OCI-LY3 (cell line): ENCODE results near the gene TP53AIP1.

ENCODE experiments used
- EZH2phosphoT487 ChIP-seq: fragments of 200-600 bp; shearing (Covaris generic); IDR thresholded peaks from 2 replicates; pipeline ENCODE4 v1.6.1; 2018; ENCODE audit warnings: antibody characterized with exemption, mixed run types, low read depth
- TF ChIP-seq, protein P1 (sequence below): fragments of 200-600, 300-600 bp; sonication (generic); IDR thresholded peaks from 2 replicates; pipeline ENCODE4 v1.5.1; 2014; ENCODE audit warnings: antibody characterized with exemption, low read length, low read depth

DNA sequence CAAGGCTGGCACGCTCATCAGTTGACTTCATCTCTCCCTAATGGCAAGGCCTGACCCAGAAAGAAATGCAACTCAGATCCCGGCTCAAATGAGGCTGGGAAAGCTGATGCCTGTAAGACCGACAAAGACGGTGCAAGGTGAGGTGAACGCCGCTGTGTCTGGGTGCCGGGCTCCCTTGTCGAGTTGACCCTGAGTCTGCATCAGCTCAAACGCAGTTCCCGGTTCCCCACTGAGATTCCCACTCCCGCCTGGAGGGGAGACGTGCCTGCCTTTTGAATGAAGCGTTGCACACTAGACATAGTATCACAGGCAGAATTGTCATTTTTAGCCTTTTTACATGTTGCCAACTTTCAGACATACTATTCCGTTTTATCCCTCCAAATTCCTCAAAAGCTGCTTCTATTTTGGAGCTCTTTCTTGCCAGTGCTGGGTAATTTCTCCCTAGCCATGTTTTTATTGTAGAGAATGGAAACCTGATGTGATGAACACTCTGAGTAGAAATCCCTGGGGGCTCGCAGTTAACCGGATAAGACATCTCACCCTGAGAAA, 831 bp upstream of the TP53AIP1 start:
- TF ChIP-seq, protein P1, sequence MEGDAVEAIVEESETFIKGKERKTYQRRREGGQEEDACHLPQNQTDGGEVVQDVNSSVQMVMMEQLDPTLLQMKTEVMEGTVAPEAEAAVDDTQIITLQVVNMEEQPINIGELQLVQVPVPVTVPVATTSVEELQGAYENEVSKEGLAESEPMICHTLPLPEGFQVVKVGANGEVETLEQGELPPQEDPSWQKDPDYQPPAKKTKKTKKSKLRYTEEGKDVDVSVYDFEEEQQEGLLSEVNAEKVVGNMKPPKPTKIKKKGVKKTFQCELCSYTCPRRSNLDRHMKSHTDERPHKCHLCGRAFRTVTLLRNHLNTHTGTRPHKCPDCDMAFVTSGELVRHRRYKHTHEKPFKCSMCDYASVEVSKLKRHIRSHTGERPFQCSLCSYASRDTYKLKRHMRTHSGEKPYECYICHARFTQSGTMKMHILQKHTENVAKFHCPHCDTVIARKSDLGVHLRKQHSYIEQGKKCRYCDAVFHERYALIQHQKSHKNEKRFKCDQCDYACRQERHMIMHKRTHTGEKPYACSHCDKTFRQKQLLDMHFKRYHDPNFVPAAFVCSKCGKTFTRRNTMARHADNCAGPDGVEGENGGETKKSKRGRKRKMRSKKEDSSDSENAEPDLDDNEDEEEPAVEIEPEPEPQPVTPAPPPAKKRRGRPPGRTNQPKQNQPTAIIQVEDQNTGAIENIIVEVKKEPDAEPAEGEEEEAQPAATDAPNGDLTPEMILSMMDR = no peak
- no peak for TF ChIP-seq EZH2phosphoT487
